HL-60 (cell line): ENCODE data around the gene SLC16A6.

ENCODE experiments used
- GABPA ChIP-seq: IDR thresholded peaks from 2 replicates; pipeline ENCODE4 v1.6.1; 2012; ENCODE audit warnings: low read depth
- POLR2AphosphoS5 ChIP-seq: IDR thresholded peaks from 2 replicates; pipeline ENCODE4 v1.6.1; 2012; ENCODE audit warnings: low read depth
- SPI1 ChIP-seq: IDR thresholded peaks from 2 replicates; pipeline ENCODE4 v1.6.1; 2012; ENCODE audit warnings: low read depth, mild to moderate bottlenecking, borderline replicate concordance
- TF ChIP-seq, protein P1 (sequence below): IDR thresholded peaks from one replicate; pipeline ENCODE4 v1.5.1; 2011; ENCODE audit warnings: low read length, control low read depth, inconsistent platforms; ENCODE audit not compliant: insufficient read depth
- TF ChIP-seq, protein P2 (sequence below): IDR thresholded peaks from 2 replicates; pipeline ENCODE4 v1.6.1; 2012; ENCODE audit warnings: low read depth; ENCODE audit not compliant: insufficient replicate concordance

DNA sequence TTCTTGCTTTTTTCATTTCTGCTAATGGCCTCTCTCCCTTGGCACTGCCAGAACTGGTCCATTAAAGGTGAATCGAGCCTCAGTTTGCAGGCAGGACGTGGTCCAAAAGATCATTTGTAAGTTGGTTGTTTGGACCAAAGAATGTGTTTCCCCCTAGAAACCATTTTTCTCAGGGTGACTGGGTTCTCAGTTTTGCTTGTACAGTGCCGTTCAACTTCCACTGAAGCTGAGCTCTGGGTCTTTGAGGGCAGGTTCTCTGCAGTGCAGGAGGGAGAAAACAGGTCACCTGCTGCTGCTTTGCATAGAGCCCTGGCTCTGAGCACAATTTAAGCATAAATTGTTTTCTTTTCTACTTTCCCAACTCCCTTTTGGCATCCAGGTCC, 52.1 kb downstream of the SLC16A6 start:
- TF ChIP-seq, protein P1, sequence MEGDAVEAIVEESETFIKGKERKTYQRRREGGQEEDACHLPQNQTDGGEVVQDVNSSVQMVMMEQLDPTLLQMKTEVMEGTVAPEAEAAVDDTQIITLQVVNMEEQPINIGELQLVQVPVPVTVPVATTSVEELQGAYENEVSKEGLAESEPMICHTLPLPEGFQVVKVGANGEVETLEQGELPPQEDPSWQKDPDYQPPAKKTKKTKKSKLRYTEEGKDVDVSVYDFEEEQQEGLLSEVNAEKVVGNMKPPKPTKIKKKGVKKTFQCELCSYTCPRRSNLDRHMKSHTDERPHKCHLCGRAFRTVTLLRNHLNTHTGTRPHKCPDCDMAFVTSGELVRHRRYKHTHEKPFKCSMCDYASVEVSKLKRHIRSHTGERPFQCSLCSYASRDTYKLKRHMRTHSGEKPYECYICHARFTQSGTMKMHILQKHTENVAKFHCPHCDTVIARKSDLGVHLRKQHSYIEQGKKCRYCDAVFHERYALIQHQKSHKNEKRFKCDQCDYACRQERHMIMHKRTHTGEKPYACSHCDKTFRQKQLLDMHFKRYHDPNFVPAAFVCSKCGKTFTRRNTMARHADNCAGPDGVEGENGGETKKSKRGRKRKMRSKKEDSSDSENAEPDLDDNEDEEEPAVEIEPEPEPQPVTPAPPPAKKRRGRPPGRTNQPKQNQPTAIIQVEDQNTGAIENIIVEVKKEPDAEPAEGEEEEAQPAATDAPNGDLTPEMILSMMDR = no peak
- TF ChIP-seq POLR2AphosphoS5 = no peak
- TF ChIP-seq, protein P2, sequence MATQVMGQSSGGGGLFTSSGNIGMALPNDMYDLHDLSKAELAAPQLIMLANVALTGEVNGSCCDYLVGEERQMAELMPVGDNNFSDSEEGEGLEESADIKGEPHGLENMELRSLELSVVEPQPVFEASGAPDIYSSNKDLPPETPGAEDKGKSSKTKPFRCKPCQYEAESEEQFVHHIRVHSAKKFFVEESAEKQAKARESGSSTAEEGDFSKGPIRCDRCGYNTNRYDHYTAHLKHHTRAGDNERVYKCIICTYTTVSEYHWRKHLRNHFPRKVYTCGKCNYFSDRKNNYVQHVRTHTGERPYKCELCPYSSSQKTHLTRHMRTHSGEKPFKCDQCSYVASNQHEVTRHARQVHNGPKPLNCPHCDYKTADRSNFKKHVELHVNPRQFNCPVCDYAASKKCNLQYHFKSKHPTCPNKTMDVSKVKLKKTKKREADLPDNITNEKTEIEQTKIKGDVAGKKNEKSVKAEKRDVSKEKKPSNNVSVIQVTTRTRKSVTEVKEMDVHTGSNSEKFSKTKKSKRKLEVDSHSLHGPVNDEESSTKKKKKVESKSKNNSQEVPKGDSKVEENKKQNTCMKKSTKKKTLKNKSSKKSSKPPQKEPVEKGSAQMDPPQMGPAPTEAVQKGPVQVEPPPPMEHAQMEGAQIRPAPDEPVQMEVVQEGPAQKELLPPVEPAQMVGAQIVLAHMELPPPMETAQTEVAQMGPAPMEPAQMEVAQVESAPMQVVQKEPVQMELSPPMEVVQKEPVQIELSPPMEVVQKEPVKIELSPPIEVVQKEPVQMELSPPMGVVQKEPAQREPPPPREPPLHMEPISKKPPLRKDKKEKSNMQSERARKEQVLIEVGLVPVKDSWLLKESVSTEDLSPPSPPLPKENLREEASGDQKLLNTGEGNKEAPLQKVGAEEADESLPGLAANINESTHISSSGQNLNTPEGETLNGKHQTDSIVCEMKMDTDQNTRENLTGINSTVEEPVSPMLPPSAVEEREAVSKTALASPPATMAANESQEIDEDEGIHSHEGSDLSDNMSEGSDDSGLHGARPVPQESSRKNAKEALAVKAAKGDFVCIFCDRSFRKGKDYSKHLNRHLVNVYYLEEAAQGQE = no peak
- no peak for TF ChIP-seq GABPA
- TF ChIP-seq SPI1 = no peak
